Measurements from ENCODE around the gene OCIAD1.
A peak's percentile ranks its signal among the peaks of the same experiment; 100 is the strongest.

Gene OCIAD1

DNA sequence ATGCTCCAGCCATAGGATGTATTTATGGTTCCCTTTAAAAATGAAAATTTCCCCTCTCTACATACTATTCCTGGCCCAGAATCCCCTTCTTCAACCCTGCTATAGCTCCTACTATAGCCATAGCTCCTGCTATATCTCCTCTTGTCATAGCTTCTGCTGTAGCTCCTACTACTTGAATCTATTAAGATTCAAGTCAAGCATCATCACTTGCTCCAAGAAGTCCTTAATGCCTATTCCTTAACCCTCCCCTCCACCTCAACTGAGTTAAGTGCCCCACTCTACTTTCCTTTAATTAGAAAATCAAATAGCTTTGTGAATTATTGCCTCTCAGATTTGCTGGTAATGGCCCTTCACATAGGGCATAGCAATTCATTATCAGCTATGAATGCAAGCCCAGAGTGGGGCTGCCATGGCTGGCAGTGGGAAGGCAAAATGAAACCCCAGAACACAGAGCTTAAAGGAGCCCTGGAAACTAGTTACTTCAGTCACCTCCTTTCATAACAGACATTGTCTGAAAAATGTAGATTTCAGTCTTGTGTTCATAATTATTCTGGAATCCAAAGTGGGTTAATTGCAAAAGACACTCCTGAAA is 60.2 kb downstream of the OCIAD1 start:
- no peak for DNase-seq (ENCODE audit: low read depth in 3 of 3)

DNA sequence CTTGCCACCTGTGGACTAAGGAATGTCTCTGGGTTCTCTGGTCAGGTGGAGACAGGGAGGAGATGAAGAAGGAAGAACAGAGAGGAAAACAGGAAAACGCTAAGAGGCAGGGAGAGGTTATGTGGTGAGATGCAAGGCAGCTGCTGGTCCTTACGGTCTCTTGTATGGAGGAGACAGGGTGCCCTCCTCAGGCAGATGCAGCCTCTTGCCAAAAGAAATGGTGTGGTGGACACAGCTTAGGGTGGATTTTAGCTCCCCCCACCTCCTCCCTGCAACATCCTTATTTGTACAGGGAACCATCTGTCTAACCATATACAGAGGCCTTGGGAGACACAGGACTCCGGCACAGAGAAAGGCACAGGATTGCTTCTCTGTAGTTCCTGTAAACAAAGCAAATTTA is 66.0 kb downstream of the OCIAD1 start:
- no peak for DNase-seq (ENCODE audit: low read depth in 3 of 3)

DNA sequence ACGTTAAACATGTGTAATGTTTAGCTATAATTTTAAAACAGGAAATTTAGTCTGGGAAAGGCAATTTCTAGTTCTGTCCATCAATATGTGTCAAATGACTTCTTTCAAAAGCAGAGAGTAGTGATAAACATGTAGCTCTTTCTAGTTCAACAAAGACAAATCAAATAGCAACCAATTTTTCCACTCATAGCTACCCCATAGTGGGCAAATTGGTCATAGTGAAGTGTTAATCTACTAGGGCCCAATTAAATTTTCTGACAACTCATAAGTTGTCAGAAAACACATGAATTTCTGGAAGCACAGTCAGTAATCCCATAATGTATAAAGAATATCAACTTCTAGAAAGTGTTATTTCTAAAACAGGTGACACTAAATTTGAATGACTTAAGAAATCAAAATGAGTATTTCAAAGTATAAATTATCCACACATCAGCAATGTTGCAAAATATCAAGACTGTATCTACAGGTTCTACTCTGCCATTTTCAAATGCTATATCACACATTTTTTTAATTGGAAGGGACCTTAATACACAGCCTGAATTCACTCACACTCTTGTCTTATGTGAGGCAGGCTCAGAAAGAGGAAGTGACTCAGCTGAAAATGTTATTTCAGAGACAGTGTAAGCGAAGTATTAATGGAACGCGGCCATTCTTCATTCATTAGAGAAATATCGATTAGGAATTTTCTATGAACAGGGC is 68.0 kb downstream of the OCIAD1 start:
- no peak for DNase-seq (ENCODE audit: low read depth in 3 of 3)

DNA sequence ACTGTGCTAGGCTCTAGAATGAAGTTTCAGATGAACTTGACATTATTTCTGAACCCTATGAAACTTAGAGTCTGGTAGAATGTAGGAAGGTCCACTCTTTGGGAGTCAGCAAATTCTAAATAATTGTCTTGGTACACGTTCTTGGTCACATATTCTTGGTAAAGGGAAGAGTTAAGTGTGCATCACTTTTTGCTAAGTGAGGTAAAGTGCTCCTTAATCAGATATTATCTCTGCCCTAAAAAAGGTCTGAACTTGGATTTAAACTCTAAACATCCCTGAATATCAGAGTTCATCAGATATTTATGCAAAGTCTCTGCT is 68.5 kb downstream of the OCIAD1 start:
- DNase-seq (ENCODE audit: low read depth in 3 of 3), result no peak

DNA sequence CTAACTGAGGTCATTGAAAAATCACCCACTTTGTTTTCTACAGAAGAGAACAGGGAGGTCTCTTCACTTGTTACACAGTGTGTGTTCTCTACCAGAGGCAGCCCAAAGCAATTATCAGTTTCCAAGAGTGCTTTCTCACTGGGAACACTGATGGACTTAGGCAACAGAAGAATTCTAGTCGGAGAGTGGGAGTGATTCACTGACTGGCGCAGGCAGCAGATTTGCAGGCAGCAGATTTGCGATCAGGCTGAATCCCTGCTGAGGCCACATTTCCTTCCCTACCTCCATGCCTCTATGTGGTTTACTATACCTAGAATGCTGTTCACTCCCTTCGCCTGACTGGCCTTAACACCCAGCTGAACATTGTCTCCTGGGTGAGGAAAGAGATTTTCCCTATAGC is 69.1 kb downstream of the OCIAD1 start:
- DNase-seq (ENCODE audit: low read depth in 3 of 3), result no peak

DNA sequence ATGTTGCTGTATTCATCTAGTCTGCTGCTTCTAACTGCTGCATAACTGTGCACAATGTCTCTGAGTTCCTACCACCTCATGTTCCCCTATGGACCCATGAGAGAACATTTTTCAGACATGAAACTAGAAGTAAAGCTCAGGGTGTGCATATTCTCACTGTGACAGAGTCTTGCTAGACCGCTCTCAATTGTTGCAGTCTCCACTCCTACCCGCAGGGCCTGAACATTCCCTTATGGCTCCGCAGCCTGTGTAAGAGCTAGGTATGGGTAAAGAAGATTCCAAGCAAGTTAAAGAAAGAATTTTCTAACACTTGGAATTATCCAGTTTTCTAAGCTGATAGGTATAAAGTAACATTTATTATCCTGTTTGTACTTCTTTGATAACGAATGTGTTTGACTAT is 70.3 kb downstream of the OCIAD1 start:
- no peak for DNase-seq (ENCODE audit: low read depth in 3 of 3)

DNA sequence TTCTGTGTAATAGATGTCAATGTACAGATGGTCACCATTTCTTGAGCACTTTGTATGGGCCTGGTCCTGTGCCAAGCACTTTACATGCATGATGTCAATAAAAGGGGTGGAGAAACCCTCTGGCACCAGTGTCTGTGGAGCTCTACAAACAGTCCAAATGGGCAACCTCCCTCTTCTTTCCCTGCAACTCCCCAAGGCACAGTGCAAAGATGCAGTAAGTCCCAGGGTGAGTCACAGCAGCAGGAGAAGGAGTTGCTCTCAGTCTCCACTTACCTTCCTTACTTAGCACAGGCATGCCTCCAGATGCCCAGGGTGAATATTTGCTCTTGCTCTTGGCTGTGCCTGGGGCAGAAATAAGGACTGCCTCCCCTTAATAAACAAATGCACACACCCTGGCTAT is 71.4 kb downstream of the OCIAD1 start:
- no peak for DNase-seq (ENCODE audit: low read depth in 3 of 3)

DNA sequence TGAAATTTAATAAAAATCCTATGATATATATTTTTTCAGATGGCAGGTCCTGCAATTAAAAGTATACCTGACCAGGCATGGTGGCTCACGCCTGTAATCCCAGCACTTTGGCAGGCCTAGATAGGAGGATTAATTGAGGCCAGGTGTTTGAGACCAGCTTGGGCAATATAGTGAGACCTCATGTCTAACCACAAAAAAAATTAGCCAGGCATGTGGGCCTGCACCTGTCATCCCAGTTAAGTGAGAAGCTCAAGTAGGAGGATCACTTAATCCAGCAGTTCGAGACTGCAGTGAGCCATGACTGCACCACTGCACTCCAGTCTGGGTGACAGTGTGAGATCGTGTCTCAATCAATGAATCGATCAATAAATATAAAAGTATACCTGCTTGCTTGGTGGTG is 73.2 kb downstream of the OCIAD1 start:
- no peak for DNase-seq (ENCODE audit: low read depth in 3 of 3)

DNA sequence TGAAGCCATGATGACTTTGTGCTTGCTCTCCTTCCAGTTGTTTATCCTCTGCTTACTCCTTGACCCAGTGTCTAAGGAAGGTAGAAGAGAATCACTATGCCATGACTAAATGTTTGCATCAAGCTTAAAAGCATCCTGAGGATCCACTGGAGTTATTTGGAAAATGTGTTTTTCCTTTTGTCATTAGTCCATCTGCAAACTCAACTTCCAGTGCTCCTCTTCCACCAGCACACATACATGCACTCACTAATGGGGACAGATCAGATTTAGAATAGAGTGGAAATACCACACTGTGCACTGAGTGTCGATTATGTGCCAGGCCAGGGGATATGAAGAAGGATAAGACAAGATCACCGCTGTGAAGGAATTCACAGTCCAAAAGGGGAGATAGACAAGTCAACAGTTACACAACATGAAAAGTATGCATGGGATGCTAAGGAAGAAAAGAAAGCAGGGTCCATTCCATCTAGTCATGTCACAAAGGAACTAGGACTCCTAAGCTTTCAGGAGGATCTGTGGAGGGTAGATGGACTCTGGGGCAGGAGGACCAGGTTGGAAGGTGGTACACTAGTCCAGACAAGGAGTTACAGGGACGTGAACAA is 73.8 kb downstream of the OCIAD1 start:
- DNase-seq (ENCODE audit: low read depth in 3 of 3), result no peak

DNA sequence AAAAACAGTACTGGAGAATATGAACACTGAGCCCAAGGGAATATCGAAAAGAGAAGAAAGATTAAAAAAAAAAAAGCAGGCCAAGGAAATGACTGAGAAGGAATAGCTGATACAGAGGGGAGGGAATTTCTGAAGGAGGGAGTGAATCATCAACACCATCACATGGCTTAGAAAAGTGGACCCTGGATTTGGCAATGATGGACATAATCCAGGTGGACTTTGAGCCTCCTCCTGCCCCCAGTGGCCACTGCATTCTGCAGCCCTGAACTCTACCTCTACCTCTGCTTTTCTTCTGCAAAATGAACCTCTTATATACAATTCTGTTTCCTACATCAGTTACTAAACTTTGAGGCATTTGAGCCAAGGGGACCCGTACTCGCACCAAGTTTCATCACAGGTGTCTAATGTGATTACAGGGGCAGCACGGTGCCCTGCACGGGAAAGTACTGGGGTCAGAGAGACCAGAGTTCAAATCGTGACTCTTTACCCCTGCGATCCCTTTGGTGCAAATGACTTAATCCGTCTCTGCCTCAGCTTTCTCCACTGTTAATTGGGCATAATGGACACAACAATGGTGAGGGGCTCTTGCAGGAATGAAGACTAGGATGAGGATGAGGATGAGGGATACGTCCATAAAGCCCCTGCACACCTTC is 74.6 kb downstream of the OCIAD1 start:
- DNase-seq (ENCODE audit: low read depth in 3 of 3), result no peak

DNA sequence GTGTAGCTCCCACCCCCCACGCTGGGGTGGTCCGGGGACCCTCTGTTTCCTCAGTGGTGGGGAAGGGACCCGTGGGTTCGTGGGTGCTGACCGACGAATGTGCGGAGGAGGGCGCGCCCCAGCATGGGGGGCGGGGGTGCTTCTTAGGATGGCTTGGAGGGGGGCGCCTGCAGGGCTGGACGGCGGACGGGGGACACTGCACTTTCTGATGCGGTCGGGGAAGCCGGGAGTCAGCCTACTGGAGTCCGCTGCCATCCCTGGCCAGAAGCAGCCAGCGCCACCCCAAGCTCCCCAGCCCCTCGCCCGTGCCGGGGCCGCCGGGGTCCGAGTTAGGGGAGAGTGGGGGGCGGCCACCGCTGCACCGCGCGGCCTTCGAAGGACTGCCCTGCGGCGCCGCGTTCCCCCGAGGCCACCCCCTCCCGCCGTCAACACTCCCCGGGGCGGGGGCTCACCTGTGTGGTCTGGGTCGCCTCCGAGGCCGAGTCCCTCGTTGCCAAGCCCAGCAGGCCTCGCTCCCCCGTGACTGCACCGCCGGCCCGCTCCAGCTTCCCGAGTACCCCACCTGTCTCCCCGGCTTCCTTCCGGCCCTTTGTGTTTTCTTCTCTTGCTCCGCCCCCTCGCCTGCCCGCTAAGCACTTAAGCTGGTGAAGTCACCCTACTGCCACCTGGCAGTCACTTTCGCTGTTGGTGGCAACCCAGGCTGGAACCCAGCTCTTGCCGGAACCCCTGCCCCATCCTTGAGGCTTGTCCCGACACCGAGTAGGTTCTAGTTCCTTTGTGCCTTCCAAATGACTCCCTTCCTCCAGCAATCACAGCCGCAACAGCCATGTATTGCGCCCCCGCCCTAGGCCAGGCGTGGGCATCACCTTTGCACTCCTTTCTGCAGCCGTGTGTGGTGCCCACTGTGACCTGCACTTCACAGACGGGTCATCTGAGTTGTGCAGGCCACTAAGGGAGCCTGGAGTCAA is 75.6 kb downstream of the OCIAD1 start, which contains the start of gene OCIAD2:
Gene OCIAD2, minus strand, starts transcription at position 569 of the 968 bp plus-strand sequence. CDS start 2,225 bp downstream, outside the sequence.
- DNase-seq (ENCODE audit: low read depth in 3 of 3), result peak; percentile 56 to 69 (median 69)

DNA sequence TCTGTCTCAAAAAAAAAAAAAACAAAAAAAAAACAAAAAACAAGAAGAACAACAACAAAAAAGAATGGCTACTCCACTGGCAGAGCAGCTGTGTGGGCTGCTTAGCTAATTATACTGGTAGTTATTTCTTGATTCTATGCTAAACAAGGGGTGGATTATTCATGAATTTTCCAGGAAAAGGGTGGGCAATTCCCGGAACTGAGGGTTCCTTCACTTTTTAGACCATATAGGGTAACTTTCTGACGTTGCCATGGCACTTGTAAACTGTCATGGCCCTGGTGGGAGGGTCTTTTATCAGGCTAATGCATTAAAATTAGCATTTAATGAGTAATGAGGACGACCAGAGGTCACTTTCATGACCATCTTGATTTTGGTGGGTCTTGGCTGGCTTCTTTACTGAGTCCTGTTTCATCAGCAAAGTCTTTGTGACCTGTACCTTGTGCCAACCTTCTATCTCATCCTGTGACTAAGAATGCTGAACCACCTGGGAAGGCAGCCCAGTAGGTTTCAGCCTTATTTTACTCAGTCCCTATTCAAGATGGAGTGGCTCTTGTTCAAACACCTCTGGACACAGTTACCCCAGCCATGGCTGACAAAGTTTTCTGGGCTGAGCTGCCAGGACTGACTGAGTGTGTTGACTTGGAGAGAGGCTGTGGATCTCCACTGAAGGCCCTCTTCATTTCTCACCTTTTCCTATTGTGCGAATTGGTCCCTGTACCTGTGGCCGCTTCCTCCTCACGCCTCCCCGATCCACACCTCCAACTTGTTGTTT is 77.0 kb downstream of the OCIAD1 start:
- DNase-seq (ENCODE audit: low read depth in 3 of 3), result no peak

DNA sequence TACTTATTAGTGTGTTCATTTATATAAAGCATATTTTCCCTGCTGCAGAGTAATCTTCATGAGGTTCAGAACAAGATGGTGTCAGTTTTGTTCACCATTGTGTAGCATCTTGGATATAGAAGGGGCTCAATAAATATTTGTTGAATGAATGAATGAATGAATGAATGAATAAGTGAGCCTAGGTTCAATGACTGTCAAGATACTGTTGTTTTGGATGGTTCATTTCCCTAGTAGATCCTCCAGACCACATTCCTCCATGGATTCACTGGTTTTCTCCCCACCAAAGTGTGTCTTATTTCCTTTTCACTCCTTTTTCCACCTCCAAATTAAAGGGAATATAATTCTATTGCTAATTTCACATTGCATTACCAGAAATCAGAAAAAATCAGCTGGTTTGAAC is 77.8 kb downstream of the OCIAD1 start:
- no peak for DNase-seq (ENCODE audit: low read depth in 3 of 3)

DNA sequence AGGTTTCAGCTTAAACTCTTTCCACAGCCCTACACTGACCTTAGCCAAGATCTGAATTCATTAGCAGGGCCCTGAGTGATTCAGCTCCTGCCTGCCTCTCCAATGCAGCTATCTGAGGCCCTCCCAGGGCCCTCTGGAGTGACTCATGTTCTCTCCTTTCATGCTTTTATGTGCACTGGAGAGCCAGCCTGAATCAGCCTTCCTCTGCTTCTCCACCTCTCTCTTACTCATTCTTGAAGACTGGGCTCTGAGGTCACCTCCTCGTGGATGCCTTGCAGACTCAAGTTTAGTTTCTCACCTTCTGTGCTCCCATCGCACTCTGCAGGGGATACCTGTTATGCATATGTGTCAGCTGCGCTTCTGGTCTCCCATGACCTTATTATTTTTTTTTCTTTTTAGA is 78.8 kb downstream of the OCIAD1 start:
- DNase-seq (ENCODE audit: low read depth in 3 of 3), result peak; percentile 48 to 75 (median 50)

DNA sequence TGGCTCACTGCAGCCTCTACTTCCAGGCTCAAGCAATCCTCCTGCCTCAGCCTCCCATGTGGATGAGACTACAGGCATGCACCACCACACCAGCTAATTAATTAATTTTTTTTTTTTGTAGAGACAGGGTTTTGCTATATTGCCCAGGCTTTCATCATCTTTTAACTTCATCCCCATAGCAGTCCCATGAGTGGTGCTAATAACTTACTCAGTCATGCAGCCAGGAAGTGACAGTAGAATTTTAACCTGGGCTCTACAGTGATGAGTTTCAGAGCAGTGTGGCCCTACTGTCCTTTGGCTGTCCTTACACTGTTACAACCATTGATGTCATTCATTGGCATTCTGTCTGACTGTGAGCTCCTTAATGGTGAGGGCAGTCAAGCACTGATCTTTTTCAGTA is 79.6 kb downstream of the OCIAD1 start:
- DNase-seq (ENCODE audit: low read depth in 3 of 3), result no peak
